ENCODE measurements around the gene LANCL1. TPM values are rescaled to one million over a fixed set of nuclear protein-coding genes. Genes with fewer than 3 reads are reported as not detected.

LANCL1 gene
- total RNA-seq, 5 donors from 2014 or later (not counting 1 experiment from before 2014, with no cell fraction given), result 25.5 to 30.1 (median 27.9) TPM

- Mint-ChIP-seq H3K9me3 (peaks cover 3 to 13% (median 6%) of the 10 kb centered on the region in 3 donors), H3K4me3 (no peak overlapping the region), H3K27me3 (no peaks in the 10 kb centered on the region), H3K27ac (no peak overlapping the region), H3K36me3 (peaks cover 59% of the 10 kb centered on the region), H3K4me1 (peaks cover 3 to 14% (median 9%) of the 10 kb centered on the region in 3 donors)
- Histone ChIP-seq H3K27me3 (replicated peaks in 1 of 2; ENCODE audit: control insufficient read depth in 2 of 2, extremely low read depth in 1 of 2, insufficient read depth in 2 of 2, low read length in 1 of 2) (no peaks in the 10 kb centered on the region), H3K27ac (ENCODE audit: low read length) (no peak overlapping the region), H3K9me3 (no peaks in the 10 kb centered on the region), H3K4me1 (ENCODE audit: control insufficient read depth in 1 of 2, extremely low read depth in 1 of 2, insufficient read depth in 2 of 2, low read length in 2 of 2) (no peaks in the 10 kb centered on the region), H3K4me3 (ENCODE audit: control insufficient read depth in 1 of 2, extremely low read depth in 1 of 2, low read length in 1 of 2) (no peak overlapping the region), H3K36me3 (ENCODE audit: control insufficient read depth in 2 of 2, extremely low read depth in 1 of 2, insufficient read depth in 1 of 2, low read length in 1 of 2) (peaks cover 4 to 32% of the 10 kb centered on the region in 2 donors)
- DNase-seq, result no peak
- WGBS (ENCODE audit: insufficient coverage), result no CpG with 5 or more reads among the region's 1 CpG
- ChIA-PET POLR2A (no interaction called here), CTCF (interaction anchor here in 1 of 2 donors (1.3 kb wide), 1 partner anchor 15 kb away, joined by 6 read pairs; no protein-coding TSS in a partner anchor)
- ATAC-seq (replicated peaks in 1 of 4), result no peak
Observed at GRCh38 chr2:210442878-210443277, 33.7 kb downstream of the LANCL1 start.

- no peaks in the 10 kb centered on the region for H3K4me1 ChIP-seq (ENCODE audit: control insufficient read depth in 1 of 2, extremely low read depth in 1 of 2, insufficient read depth in 2 of 2, low read length in 2 of 2)
- Mint-ChIP-seq H3K36me3 (peaks cover 54% of the 10 kb centered on the region), H3K27ac (no peak overlapping the region), H3K9me3 (peaks cover 0 to 8% (median 3%) of the 10 kb centered on the region in 3 donors), H3K4me3 (no peak overlapping the region), H3K4me1 (peaks cover 0 to 12% (median 6%) of the 10 kb centered on the region in 3 donors), H3K27me3 (no peaks in the 10 kb centered on the region)
- H3K9me3 ChIP-seq, result no peaks in the 10 kb centered on the region
- no peak overlapping the region for H3K27ac ChIP-seq (ENCODE audit: low read length)
- no CpG with 5 or more reads among the region's 2 CpGs for WGBS (ENCODE audit: insufficient coverage)
- CTCF ChIA-PET, result no interaction called here
- POLR2A ChIA-PET, result no interaction called here
- no peak for ATAC-seq (replicated peaks in 1 of 4)
- H3K4me3 ChIP-seq (ENCODE audit: control insufficient read depth in 1 of 2, extremely low read depth in 1 of 2, low read length in 1 of 2), result no peak overlapping the region
- H3K36me3 ChIP-seq (ENCODE audit: control insufficient read depth in 2 of 2, extremely low read depth in 1 of 2, insufficient read depth in 1 of 2, low read length in 1 of 2), result peaks cover 4 to 32% of the 10 kb centered on the region in 2 donors
- no peak for DNase-seq
- H3K27me3 ChIP-seq (replicated peaks in 1 of 2; ENCODE audit: control insufficient read depth in 2 of 2, extremely low read depth in 1 of 2, insufficient read depth in 2 of 2, low read length in 1 of 2), result no peaks in the 10 kb centered on the region
Observed at GRCh38 chr2:210442457-210442856, 34.1 kb downstream of the LANCL1 start.

- H3K36me3 ChIP-seq (ENCODE audit: control insufficient read depth in 2 of 2, extremely low read depth in 1 of 2, insufficient read depth in 1 of 2, low read length in 1 of 2), result peaks cover 9 to 35% of the 10 kb centered on the region in 2 donors
Observed at GRCh38 chr2:210440206-210440605, 36.4 kb downstream of the LANCL1 start.

GRCh38 chr2:210435439-210435838 lies 41.1 kb downstream of the LANCL1 start:
- DNase-seq, result no peak
- H3K4me1 ChIP-seq (ENCODE audit: control insufficient read depth in 1 of 2, extremely low read depth in 1 of 2, insufficient read depth in 2 of 2, low read length in 2 of 2), result no peaks in the 10 kb centered on the region
- no peak overlapping the region for H3K27ac Mint-ChIP-seq
- ChIA-PET CTCF (no interaction called here), POLR2A (no interaction called here)
- no peak overlapping the region for H3K4me3 Mint-ChIP-seq
- no peaks in the 10 kb centered on the region for H3K4me1 Mint-ChIP-seq
- no peak overlapping the region for H3K27ac ChIP-seq (ENCODE audit: low read length)
- ATAC-seq (replicated peaks in 1 of 4), result no peak
- no peaks in the 10 kb centered on the region for H3K27me3 Mint-ChIP-seq
- WGBS (ENCODE audit: insufficient coverage), result no CpG with 5 or more reads among the region's 1 CpG
- H3K36me3 ChIP-seq (ENCODE audit: control insufficient read depth in 2 of 2, extremely low read depth in 1 of 2, insufficient read depth in 1 of 2, low read length in 1 of 2), result peaks cover 13 to 69% of the 10 kb centered on the region in 2 donors
- H3K36me3 Mint-ChIP-seq, result peaks cover 86% of the 10 kb centered on the region
- H3K27me3 ChIP-seq (replicated peaks in 1 of 2; ENCODE audit: control insufficient read depth in 2 of 2, extremely low read depth in 1 of 2, insufficient read depth in 2 of 2, low read length in 1 of 2), result no peaks in the 10 kb centered on the region
- H3K4me3 ChIP-seq (ENCODE audit: control insufficient read depth in 1 of 2, extremely low read depth in 1 of 2, low read length in 1 of 2), result no peak overlapping the region
- H3K9me3 Mint-ChIP-seq, result peaks cover 9 to 12% (median 10%) of the 10 kb centered on the region in 3 donors
- no peaks in the 10 kb centered on the region for H3K9me3 ChIP-seq

More at GRCh38 chr2:210440206-210440605, 36.4 kb downstream of the LANCL1 start:
- Mint-ChIP-seq H3K27me3 (no peaks in the 10 kb centered on the region), H3K36me3 (peaks cover 60% of the 10 kb centered on the region), H3K9me3 (no peaks in the 10 kb centered on the region), H3K4me3 (no peak overlapping the region), H3K4me1 (peaks cover 0 to 3% (median 0%) of the 10 kb centered on the region in 3 donors), H3K27ac (no peak overlapping the region)
- Histone ChIP-seq H3K4me3 (ENCODE audit: control insufficient read depth in 1 of 2, extremely low read depth in 1 of 2, low read length in 1 of 2) (no peak overlapping the region), H3K27ac (ENCODE audit: low read length) (no peak overlapping the region), H3K9me3 (no peaks in the 10 kb centered on the region), H3K27me3 (replicated peaks in 1 of 2; ENCODE audit: control insufficient read depth in 2 of 2, extremely low read depth in 1 of 2, insufficient read depth in 2 of 2, low read length in 1 of 2) (no peaks in the 10 kb centered on the region), H3K4me1 (ENCODE audit: control insufficient read depth in 1 of 2, extremely low read depth in 1 of 2, insufficient read depth in 2 of 2, low read length in 2 of 2) (no peaks in the 10 kb centered on the region)
- CTCF ChIA-PET, result no interaction called here
- DNase-seq (no peak), ATAC-seq (replicated peaks in 1 of 4) (no peak)
- POLR2A ChIA-PET, result no interaction called here
- WGBS (ENCODE audit: insufficient coverage), result no CpG with 5 or more reads among the region's 3 CpGs

- Histone ChIP-seq H3K36me3 (ENCODE audit: control insufficient read depth in 2 of 2, extremely low read depth in 1 of 2, insufficient read depth in 1 of 2, low read length in 1 of 2) (peaks cover 13 to 54% of the 10 kb centered on the region in 2 donors), H3K9me3 (no peaks in the 10 kb centered on the region), H3K27ac (ENCODE audit: low read length) (no peak overlapping the region), H3K4me1 (ENCODE audit: control insufficient read depth in 1 of 2, extremely low read depth in 1 of 2, insufficient read depth in 2 of 2, low read length in 2 of 2) (no peaks in the 10 kb centered on the region), H3K4me3 (ENCODE audit: control insufficient read depth in 1 of 2, extremely low read depth in 1 of 2, low read length in 1 of 2) (no peak overlapping the region), H3K27me3 (replicated peaks in 1 of 2; ENCODE audit: control insufficient read depth in 2 of 2, extremely low read depth in 1 of 2, insufficient read depth in 2 of 2, low read length in 1 of 2) (no peaks in the 10 kb centered on the region)
- no peaks in the 10 kb centered on the region for H3K4me1 Mint-ChIP-seq
- DNase-seq (no peak), ATAC-seq (replicated peaks in 1 of 4) (no peak)
- H3K9me3 Mint-ChIP-seq, result peaks cover 10 to 28% (median 20%) of the 10 kb centered on the region in 3 donors
- H3K27ac Mint-ChIP-seq, result no peak overlapping the region
- WGBS (ENCODE audit: insufficient coverage), result no CpG with 5 or more reads among the region's 1 CpG
- ChIA-PET POLR2A (no interaction called here), CTCF (no interaction called here)
- no peak overlapping the region for H3K4me3 Mint-ChIP-seq
- H3K36me3 Mint-ChIP-seq, result peaks cover 94% of the 10 kb centered on the region
- no peaks in the 10 kb centered on the region for H3K27me3 Mint-ChIP-seq
Observed at GRCh38 chr2:210432633-210433032, 43.9 kb downstream of the LANCL1 start.

- CTCF ChIA-PET, result no interaction called here
- peaks cover 20 to 58% (median 43%) of the 10 kb centered on the region in 3 donors for H3K9me3 Mint-ChIP-seq
Observed at GRCh38 chr2:210429403-210430137, 47.0 kb downstream of the LANCL1 start.

More at GRCh38 chr2:210429403-210430137, 47.0 kb downstream of the LANCL1 start:
- Mint-ChIP-seq H3K27ac (no peak overlapping the region), H3K4me1 (no peaks in the 10 kb centered on the region), H3K36me3 (peaks cover 83% of the 10 kb centered on the region), H3K4me3 (no peak overlapping the region), H3K27me3 (no peaks in the 10 kb centered on the region)
- Histone ChIP-seq H3K27me3 (replicated peaks in 1 of 2; ENCODE audit: control insufficient read depth in 2 of 2, extremely low read depth in 1 of 2, insufficient read depth in 2 of 2, low read length in 1 of 2) (no peaks in the 10 kb centered on the region), H3K27ac (ENCODE audit: low read length) (no peak overlapping the region), H3K9me3 (no peaks in the 10 kb centered on the region), H3K4me1 (ENCODE audit: control insufficient read depth in 1 of 2, extremely low read depth in 1 of 2, insufficient read depth in 2 of 2, low read length in 2 of 2) (no peaks in the 10 kb centered on the region), H3K4me3 (ENCODE audit: control insufficient read depth in 1 of 2, extremely low read depth in 1 of 2, low read length in 1 of 2) (no peak overlapping the region), H3K36me3 (ENCODE audit: control insufficient read depth in 2 of 2, extremely low read depth in 1 of 2, insufficient read depth in 1 of 2, low read length in 1 of 2) (peaks cover 3 to 36% of the 10 kb centered on the region in 2 donors)
- no CpG with 5 or more reads among the region's 2 CpGs for WGBS (ENCODE audit: insufficient coverage)
- DNase-seq (no peak), ATAC-seq (replicated peaks in 1 of 4) (no peak)
- POLR2A ChIA-PET, result no interaction called here

Data from T-cell (primary cell).